Left colon (tissue), 2 donors: ENCODE results near the gene PAWR. TPM values are rescaled to one million over a fixed set of nuclear protein-coding genes. Genes with fewer than 3 reads are reported as not detected.

ENCODE experiments used
- ATAC-seq: fragments of 200-7000 bp; cut with Tn5 transposase; one replicate; pipeline ENCODE4 v1.9.1; 2020; ENCODE audit warnings: mild to moderate bottlenecking, moderate library complexity
- DNase-seq, 2 donors: peaks; one replicate each; pipeline ENCODE4 v3.0.0-alpha.2; 2020
- intact Hi-C, 2 donors: fragments of 100-400 bp; cut with DNase I in 1 of 2; cut with micrococcal nuclease in 1 of 2; formaldehyde crosslinking; loops; one replicate each; pipeline versions ENCODE4 v1.11.2 to v1.14.0; 2022; cut with DNase I, micrococcal nuclease
- total RNA-seq, 2 donors: library from RNA; stranded (reverse); fragmentation: NEBNext Ultra II Directional; extraction: Animal tissue kit (Norgen Biotek cat#: 25700); gene quantifications; one replicate each; pipeline ENCODE4 v1.2.1, GENCODE V29; 2021
- donor health status: DM: no; HTN: no; CAD: no.
- donor health status: DM: yes; HTN: yes; CAD: no.

PAWR gene
- total RNA-seq, 2 donors from 2014 or later = 146 to 151 TPM

GRCh38 chr12:79535751-79536150 is 155.0 kb downstream of the PAWR start:
- no peak for ATAC-seq
- intact Hi-C loops = no loop called here
- DNase-seq = no peak

Other genes starting within 250 kb of the PAWR start
- 10 to 100 TPM; 61.4 to 87.6 TPM for gene PPP1R12A, start 244.1 kb upstream of the PAWR start, total RNA-seq